Measurements from ENCODE around the gene LTF.

- TF ChIP-seq EZH2phosphoT487 (IDR thresholded peaks at IDR 0.05; ENCODE audit: borderline replicate concordance, low read depth, low read length) = no peak
- TF ChIP-seq CTCF (conservative IDR thresholded peaks at IDR 0.05; ENCODE audit: low read length) = no peak
Observed at GRCh38 chr3:46409739-46410489, 54.8 kb downstream of the LTF start.
